ENCODE measurements around the gene PTPRM. TPM values are rescaled to one million over a fixed set of nuclear protein-coding genes. Genes with fewer than 3 reads are reported as not detected.

Gene PTPRM
- total and polyA plus RNA-seq, 2 of the 8 experiments (the other 6 are each of a cell fraction or from before 2014, with no cell fraction given) = 4.1 to 7.0 TPM

- TF ChIP-seq CTBP2 (IDR thresholded peaks at IDR 0.05; ENCODE audit: borderline replicate concordance, insufficient read depth, insufficient read length, low read length) = no peak
- no peak for TF ChIP-seq SP1 (IDR thresholded peaks at IDR 0.05; ENCODE audit: low read depth, low read length)
- no peak for TF ChIP-seq BCL11A (IDR thresholded peaks at IDR 0.05; ENCODE audit: low read depth in 2 of 2, low read length in 2 of 2)
Measured at GRCh38 chr18:7898181-7898580, 331.1 kb downstream of the PTPRM start (continued).
